Posterior cingulate gyrus (tissue), 11 donors: ENCODE data around the gene PEX5L.

Experiments used
- DNase-seq, 10 donors: peaks; one replicate each; pipeline versions ENCODE4 v3.0.0 to v3.0.0-alpha.2; 2020 to 2021; ENCODE audit warnings: mixed read lengths in 3 of 10
- intact Hi-C: fragments of 100-400 bp; cut with DNase I; formaldehyde crosslinking; loops from one replicate; pipeline ENCODE4 v1.15.1; 2023

The PEX5L gene

DNA sequence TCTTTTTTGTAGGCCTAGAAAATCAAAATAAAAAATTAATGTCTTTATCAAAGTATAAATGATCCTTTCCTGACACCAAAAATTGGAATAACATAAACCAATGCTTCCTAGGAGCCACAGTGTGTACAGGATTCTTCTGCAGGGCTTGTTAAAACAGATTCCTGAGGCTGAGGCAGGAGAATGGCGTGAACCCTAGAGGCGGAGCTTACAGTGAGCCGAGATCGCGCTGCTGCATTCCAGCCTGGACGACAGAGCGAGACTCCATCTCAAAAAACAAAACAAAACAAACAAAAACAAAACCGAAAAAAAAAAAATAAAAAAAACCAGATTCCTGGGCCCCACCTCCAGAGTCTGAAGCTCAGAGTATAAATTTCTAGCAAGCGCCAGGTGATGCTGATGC is 78.0 kb downstream of the PEX5L start:
- no peak for DNase-seq
- intact Hi-C loops = no loop called here

GRCh38 chr3:179958143-179958542 is 78.6 kb downstream of the PEX5L start:
- no peak for DNase-seq
- intact Hi-C loops = no loop called here

DNA sequence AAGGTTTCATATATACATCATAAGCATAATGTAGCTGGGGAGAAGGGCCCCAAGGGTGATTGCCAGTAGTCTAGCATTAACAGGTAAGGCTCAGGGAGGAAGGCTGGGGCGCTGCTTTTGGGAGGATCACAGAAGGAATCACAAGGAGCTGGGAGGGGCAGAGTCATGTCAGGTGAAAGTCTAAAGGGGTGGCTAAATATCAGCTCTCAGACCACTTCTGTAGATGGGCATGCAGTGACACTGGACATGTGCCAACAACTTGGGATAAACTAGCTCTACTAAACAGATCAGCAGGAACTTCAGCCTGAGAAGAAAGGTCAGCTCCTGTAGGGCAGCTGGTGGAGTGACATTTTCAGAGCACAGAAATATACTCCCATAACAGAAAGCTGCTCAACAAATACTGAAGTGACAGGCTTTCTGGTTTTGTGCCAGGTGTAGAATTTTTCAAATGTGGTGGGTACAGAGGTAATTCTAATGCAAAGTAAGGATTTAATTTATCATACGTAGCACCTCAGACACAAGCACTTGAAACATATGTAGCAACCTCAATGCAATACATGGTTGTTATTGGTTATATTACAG is 79.4 kb downstream of the PEX5L start:
- peak in 2 of 10 donors; percentile 41 to 68 for DNase-seq

DNA sequence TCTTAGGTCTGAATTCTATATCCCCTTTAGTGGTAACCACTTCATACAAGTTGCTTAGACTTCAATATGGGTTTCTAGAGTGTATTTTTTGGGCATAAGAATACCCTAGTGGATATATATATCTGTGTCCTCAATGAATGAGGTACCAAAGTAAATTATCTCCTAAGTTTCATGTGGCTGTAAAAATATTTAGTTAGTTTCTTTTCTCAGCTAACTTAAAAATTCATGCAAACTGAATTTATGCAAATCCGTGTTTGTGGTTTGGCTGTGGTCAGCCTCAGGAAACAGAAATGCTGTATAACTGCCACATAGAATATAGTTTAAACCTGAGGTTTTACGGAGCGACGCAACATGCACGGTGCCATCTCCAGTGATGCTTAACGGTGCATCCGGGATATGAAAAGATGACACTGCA is 80.3 kb downstream of the PEX5L start:
- DNase-seq = no peak
- intact Hi-C loops = no loop called here

More for the DNA sequence above, 79.4 kb downstream of the PEX5L start:
- intact Hi-C loops = no loop called here

DNA sequence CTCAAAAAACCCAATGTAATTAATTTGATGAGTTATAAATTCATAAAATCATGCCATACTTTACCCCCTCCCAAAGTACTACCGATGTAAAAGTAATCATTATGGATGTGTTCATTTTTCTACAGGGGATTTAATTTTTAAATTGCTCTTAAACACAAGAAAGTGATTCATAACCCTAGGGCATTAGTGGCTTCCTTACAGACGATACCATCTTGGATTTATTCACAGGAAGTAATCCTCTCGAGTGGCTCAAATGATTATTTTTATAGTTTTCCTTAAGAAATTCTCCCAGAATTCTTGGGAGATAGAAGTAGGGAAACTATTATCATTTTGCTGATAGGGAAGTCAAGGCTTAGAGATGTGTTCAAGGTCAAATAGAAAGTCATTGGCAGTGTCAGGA is 80.9 kb downstream of the PEX5L start:
- intact Hi-C loops = no loop called here
- no peak for DNase-seq

DNA sequence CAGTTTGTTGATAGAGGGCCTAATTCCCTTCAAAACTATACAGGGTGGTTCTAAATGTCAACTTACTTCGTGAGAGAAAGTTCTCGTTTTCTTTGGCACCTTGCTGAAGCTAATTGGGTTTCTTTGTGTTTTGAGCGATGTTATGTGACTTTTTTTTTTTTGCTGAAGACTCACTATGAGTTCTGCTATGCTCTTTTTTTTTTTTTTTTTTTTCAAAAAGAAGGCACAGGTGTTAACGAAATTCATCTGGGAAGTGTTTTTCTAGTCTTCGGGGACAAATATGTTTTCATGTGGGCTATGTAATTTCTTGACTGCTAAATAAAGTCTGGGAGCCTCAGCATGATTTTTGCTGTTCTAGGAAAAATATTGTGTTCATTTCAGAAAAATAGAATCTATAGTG is 81.5 kb downstream of the PEX5L start:
- intact Hi-C loops = no loop called here
- DNase-seq = no peak

DNA sequence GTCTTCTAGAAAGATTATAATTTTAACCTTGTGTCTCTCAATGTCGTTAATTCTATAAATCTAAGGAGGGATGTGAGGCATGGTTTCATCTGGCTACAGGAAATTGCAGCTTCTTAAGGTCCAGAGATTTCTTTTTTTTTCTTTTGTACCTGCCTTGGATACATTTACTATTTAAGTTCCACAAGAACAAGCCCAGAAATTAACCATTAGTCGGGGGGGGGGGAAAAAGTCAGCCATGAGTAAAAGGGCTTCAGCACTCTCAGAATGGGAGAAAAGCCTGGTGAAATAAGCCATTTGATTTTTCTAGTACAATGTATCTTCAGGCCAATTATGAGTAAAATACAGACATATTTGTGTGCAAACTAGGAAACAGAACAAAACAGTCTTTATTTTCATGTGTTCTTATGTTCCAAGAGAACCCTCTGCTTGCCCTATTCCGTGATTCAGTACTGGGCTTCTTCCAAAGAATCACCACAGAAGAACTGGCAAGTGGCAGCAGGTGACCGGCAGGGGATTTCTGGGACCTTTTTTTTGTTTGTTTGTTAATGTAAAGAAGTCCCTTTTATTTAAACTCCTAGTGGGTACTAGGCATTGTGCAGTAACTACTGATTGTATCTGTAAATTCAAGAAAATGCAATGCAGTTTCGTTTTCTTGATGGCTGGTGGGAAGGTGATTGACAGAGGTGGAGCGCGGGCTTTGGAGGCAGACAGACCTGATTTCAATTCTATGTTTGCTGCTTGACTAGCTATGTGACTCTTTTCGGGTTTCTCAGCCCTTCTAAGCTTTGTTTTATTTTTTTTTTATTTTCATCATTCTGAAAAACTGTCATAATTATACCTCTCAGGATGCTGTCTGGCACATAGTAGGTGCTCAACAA is 82.5 kb downstream of the PEX5L start:
- intact Hi-C loops = no loop called here
- no peak for DNase-seq

GRCh38 chr3:179950840-179951239 is 85.9 kb downstream of the PEX5L start:
- DNase-seq = no peak
- intact Hi-C loops = no loop called here

GRCh38 chr3:179949869-179950268 is 86.9 kb downstream of the PEX5L start:
- intact Hi-C loops = no loop called here
- no peak for DNase-seq

- no peak for DNase-seq
- intact Hi-C loops = no loop called here
Observed at GRCh38 chr3:179949412-179949811, 87.3 kb downstream of the PEX5L start.

- DNase-seq = no peak
- intact Hi-C loops = no loop called here
Observed at GRCh38 chr3:179948740-179949139, 88.0 kb downstream of the PEX5L start.

- intact Hi-C loops = no loop called here
- no peak for DNase-seq
Observed at GRCh38 chr3:179945569-179945968, 91.2 kb downstream of the PEX5L start.

GRCh38 chr3:179943117-179943880 is 93.4 kb downstream of the PEX5L start:
- peak in 8 of 10 donors; percentile 46 to 91 (median 64) for DNase-seq
- intact Hi-C loops = no loop called here

GRCh38 chr3:179942553-179943075 is 94.1 kb downstream of the PEX5L start:
- intact Hi-C loops = no loop called here

GRCh38 chr3:179935710-179936109 is 101.0 kb downstream of the PEX5L start:
- intact Hi-C loops = no loop called here

More at GRCh38 chr3:179942553-179943075, 94.1 kb downstream of the PEX5L start:
- DNase-seq = no peak

GRCh38 chr3:179933914-179934313 is 102.8 kb downstream of the PEX5L start:
- intact Hi-C loops = no loop called here
- no peak for DNase-seq

More at GRCh38 chr3:179935710-179936109, 101.0 kb downstream of the PEX5L start:
- DNase-seq = no peak

DNA sequence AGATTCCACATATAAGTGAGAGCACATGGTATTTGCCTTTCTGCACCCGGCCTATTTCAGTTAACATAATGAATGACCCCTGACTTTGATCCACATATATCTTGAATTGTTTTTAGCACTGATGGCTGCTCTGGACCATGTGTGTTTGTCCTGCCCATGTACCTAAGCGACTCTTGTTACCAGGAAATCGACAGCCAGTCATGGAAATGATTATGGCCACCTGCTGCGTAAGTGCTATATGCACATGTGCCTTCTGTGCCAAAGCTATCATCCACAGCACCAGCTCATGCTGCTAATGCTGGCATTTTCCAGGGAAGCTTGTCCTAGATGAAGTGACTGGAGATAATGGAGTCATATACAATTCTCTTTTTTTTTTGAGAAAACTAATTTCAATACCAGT is 103.7 kb downstream of the PEX5L start:
- no peak for DNase-seq
- intact Hi-C loops = no loop called here

DNA sequence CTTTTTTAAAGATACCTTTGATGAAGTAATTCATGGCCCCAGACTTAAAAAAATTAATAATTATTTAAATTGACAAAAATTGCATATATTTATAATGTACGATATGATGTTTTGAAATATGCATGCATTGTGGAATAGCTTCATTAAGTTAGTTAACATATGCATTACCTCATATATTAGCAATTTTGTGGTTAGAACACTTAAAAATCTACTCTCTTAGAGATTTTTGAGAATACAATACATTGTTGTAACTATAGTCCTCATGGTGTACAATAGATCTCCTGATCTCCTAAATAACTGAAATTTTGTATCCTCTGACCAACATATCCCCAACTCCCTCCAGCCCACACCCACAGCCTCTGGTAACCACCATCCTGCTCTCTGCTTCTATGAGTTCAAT is 104.1 kb downstream of the PEX5L start:
- DNase-seq = no peak
- intact Hi-C loops = no loop called here

DNA sequence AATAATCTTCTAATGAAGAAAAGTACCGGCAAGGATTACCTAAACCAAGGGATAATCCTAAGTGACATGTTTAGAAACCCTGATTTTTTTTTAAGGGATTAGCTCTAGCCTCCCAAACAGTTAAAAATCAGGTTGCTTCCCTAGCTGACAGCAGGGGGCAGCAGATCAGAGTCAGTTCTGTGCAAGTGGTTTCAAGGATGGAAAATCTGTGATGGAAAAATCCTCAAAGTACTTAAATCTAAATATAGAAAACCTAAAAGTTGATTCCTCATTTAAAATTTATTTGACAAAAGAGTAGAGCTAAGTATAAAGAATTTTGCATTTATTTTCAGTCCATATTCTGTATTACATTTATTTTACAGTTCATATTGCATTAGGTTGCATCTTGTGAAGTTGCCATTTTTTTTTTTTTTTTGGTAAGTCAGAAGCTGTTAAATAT is 107.6 kb downstream of the PEX5L start:
- peak in 8 of 10 donors; percentile 34 to 93 (median 72) for DNase-seq
- intact Hi-C loops = loop anchor here (2.0 to 10.0 kb wide), 3 partner anchors 90 to 666 kb away; partner anchors contain the start of gene PEX5L

DNA sequence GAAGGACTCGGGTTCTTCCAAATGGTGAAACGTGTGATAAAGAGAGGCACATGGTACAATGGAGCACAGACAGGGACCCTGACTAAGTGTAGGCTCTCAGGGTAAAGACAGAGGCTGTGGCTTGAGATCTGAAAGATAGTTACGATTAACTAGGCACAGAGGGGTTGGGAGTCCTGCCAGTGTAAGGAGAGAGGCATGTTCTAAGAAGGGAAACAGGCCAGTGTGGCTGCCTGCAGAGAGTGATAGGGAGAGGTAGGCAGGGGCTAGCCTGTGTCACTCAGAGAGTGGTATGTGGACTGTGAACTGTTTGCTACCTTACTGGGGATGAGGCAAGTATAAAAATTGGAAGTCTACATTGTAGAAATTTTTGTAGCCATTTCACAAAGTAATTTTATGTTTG is 109.5 kb downstream of the PEX5L start:
- no peak for DNase-seq
- intact Hi-C loops = loop anchor here (5.0 to 10.0 kb wide), 2 partner anchors 110 to 668 kb away; partner anchors contain the start of gene PEX5L

DNA sequence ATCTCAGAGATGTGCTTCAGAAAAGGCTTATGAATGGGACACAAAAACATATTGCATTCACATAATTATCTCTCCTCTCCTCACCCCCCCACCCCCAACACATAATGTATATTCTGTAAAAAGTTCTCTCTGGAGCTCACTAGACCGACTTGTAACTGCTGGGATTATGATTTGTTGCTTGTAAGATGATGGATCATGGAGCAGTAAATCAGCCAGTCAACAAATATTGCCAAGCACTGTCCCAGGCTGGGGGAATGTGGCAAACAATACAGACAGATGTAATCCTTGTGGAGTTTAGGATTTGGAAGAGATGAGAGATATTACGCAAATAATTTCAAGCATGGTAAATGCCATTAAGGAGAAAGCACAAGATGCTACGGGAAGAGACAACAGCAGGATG is 114.8 kb downstream of the PEX5L start:
- intact Hi-C loops = loop anchor here (10.0 kb wide), 1 partner anchor 673 kb away; no protein-coding TSS in a partner anchor
- DNase-seq = no peak
